GM21576 (cell line): ENCODE measurements around the gene C1orf53.

ENCODE experiments used
- ATAC-seq: cut with Tn5 transposase; IDR thresholded peaks from one replicate; pipeline ENCODE4 v1.9.1; 2021; ENCODE audit warnings: mild to moderate bottlenecking, moderate library complexity; ENCODE audit not compliant: unreplicated experiment

Gene C1orf53

GRCh38 chr1:197907846-197908616 is 5.6 kb downstream of the C1orf53 start:
- no peak for ATAC-seq

- ATAC-seq, result no peak
These were observed 6.3 kb downstream of the C1orf53 start for GRCh38 chr1:197908716-197909220.

- ATAC-seq, result no peak
These were observed 7.0 kb downstream of the C1orf53 start for GRCh38 chr1:197909384-197909783.

- no peak for ATAC-seq
These were observed 7.9 kb downstream of the C1orf53 start for GRCh38 chr1:197910120-197910991.

GRCh38 chr1:197911111-197911856 is 8.9 kb downstream of the C1orf53 start:
- ATAC-seq, result no peak

GRCh38 chr1:197911857-197912696 is 9.6 kb downstream of the C1orf53 start:
- no peak for ATAC-seq

- no peak for ATAC-seq
These were observed 10.5 kb downstream of the C1orf53 start for GRCh38 chr1:197912739-197913494.

GRCh38 chr1:197913495-197914276 is 11.3 kb downstream of the C1orf53 start:
- ATAC-seq, result no peak

- ATAC-seq, result no peak
These were observed 12.1 kb downstream of the C1orf53 start for GRCh38 chr1:197914510-197914909.

- no peak for ATAC-seq
These were observed 12.9 kb downstream of the C1orf53 start for GRCh38 chr1:197915260-197915861.

- ATAC-seq, result no peak
These were observed 13.6 kb downstream of the C1orf53 start for GRCh38 chr1:197915862-197916499.

- ATAC-seq, result no peak
These were observed 14.1 kb downstream of the C1orf53 start for GRCh38 chr1:197916500-197916983.

- ATAC-seq, result no peak
These were observed 15.6 kb downstream of the C1orf53 start for GRCh38 chr1:197917805-197918651.

- ATAC-seq, result no peak
These were observed 16.4 kb downstream of the C1orf53 start for GRCh38 chr1:197918807-197919345.

- ATAC-seq, result no peak
These were observed 17.1 kb downstream of the C1orf53 start for GRCh38 chr1:197919346-197920066.

GRCh38 chr1:197920067-197920396 is 17.6 kb downstream of the C1orf53 start:
- ATAC-seq, result no peak
